Testis (tissue), 2 donors: Measurements from ENCODE around the gene CACNB1.

Experiments used
- CTCF ChIP-seq, 3 experiments: fragments of 450-650 bp in 2 of 3; fragments of 200-600 bp in 1 of 3; sonication (generic) in 1 of 3; IDR thresholded peaks; one replicate each; pipeline ENCODE4 v1.5.1; 2016 to 2019; ENCODE audit warnings: antibody characterized with exemption in 3 of 3, mild to moderate bottlenecking in 2 of 3, moderate library complexity in 1 of 3
- POLR2A ChIP-seq: fragments of 450-650 bp; IDR thresholded peaks from one replicate; pipeline ENCODE4 v1.6.1; 2017; ENCODE audit warnings: antibody characterized with exemption, mild to moderate bottlenecking, moderate library complexity

- TF ChIP-seq CTCF (IDR thresholded peaks at IDR 0.05) (no peak), POLR2A (no peak)
Observed at GRCh38 chr17:39186481-39187002, 10.9 kb downstream of the CACNB1 start.
